HL-60 (cell line): ENCODE data around the gene PSMD1.

Experiments used
- DNase-seq, 2 experiments: peaks; one replicate each; pipeline ENCODE4 v3.0.0-alpha.2; 2010 to 2020; ENCODE audit warnings: low read depth in 1 of 2, low spot score in 1 of 2
- H3K27ac ChIP-seq: fragments of 250-450 bp; sonication (Bioruptor Pico); replicated peaks from 2 replicates; pipeline ENCODE4 v1.5.1; 2020; ENCODE audit warnings: mild to moderate bottlenecking, moderate library complexity
- H3K27me3 ChIP-seq: fragments of 250-450 bp; sonication (Bioruptor Pico); 2 replicates; pipeline ENCODE4 v1.5.1; 2021; ENCODE audit warnings: mild to moderate bottlenecking, moderate library complexity; ENCODE audit not compliant: insufficient read depth, poor library complexity, severe bottlenecking
- H3K4me3 ChIP-seq: replicated peaks from 2 replicates; pipeline ENCODE4 v1.5.1; 2011; ENCODE audit warnings: mild to moderate bottlenecking, control low read depth, low read length; ENCODE audit not compliant: insufficient read depth
- GABPA ChIP-seq: IDR thresholded peaks from 2 replicates; pipeline ENCODE4 v1.6.1; 2012; ENCODE audit warnings: low read depth
- POLR2AphosphoS5 ChIP-seq: IDR thresholded peaks from 2 replicates; pipeline ENCODE4 v1.6.1; 2012; ENCODE audit warnings: low read depth
- SPI1 ChIP-seq: IDR thresholded peaks from 2 replicates; pipeline ENCODE4 v1.6.1; 2012; ENCODE audit warnings: low read depth, mild to moderate bottlenecking, borderline replicate concordance
- TF ChIP-seq, protein P1 (sequence below): IDR thresholded peaks from one replicate; pipeline ENCODE4 v1.5.1; 2011; ENCODE audit warnings: low read length, control low read depth, inconsistent platforms; ENCODE audit not compliant: insufficient read depth
- TF ChIP-seq, protein P2 (sequence below): IDR thresholded peaks from 2 replicates; pipeline ENCODE4 v1.6.1; 2012; ENCODE audit warnings: low read depth; ENCODE audit not compliant: insufficient replicate concordance

The PSMD1 gene

DNA sequence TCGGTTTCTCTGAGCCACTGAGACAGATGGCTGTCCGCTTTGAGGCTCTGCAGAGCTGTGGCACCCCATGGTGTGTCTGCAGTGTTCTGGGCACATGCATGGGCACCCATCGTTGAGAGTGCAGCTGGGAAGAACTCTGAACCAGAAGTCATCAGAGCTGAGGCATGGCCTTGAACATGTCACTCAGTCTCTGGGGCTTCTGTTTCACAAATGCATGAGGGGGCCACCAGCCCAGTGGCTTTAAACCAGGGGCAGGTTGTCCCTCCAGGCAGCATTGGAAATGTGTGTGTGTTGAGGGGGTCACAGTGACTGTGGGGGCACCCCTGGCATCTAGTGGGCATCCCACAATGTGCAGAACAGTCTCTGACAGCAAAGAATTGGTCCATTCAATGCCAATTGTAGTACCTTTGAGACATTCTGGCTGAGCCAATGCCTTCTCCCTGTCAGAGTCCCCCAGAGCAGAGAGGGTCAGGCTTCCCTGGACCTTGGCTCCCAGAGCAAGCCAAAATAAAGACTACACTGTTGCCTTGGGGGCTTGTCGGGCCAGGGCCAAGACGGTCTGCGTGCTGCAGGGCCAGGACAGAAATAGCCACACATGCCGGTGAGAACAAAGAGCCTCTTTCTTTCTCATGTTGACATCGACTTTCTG is 9.3 kb upstream of the PSMD1 start:
- no peaks in the 10 kb centered on the region for H3K27me3 ChIP-seq
- H3K4me3 ChIP-seq, result no peak overlapping the region
- H3K27ac ChIP-seq, result no peak overlapping the region
- TF ChIP-seq, protein P1, sequence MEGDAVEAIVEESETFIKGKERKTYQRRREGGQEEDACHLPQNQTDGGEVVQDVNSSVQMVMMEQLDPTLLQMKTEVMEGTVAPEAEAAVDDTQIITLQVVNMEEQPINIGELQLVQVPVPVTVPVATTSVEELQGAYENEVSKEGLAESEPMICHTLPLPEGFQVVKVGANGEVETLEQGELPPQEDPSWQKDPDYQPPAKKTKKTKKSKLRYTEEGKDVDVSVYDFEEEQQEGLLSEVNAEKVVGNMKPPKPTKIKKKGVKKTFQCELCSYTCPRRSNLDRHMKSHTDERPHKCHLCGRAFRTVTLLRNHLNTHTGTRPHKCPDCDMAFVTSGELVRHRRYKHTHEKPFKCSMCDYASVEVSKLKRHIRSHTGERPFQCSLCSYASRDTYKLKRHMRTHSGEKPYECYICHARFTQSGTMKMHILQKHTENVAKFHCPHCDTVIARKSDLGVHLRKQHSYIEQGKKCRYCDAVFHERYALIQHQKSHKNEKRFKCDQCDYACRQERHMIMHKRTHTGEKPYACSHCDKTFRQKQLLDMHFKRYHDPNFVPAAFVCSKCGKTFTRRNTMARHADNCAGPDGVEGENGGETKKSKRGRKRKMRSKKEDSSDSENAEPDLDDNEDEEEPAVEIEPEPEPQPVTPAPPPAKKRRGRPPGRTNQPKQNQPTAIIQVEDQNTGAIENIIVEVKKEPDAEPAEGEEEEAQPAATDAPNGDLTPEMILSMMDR, result no peak
- no peak for DNase-seq

DNA sequence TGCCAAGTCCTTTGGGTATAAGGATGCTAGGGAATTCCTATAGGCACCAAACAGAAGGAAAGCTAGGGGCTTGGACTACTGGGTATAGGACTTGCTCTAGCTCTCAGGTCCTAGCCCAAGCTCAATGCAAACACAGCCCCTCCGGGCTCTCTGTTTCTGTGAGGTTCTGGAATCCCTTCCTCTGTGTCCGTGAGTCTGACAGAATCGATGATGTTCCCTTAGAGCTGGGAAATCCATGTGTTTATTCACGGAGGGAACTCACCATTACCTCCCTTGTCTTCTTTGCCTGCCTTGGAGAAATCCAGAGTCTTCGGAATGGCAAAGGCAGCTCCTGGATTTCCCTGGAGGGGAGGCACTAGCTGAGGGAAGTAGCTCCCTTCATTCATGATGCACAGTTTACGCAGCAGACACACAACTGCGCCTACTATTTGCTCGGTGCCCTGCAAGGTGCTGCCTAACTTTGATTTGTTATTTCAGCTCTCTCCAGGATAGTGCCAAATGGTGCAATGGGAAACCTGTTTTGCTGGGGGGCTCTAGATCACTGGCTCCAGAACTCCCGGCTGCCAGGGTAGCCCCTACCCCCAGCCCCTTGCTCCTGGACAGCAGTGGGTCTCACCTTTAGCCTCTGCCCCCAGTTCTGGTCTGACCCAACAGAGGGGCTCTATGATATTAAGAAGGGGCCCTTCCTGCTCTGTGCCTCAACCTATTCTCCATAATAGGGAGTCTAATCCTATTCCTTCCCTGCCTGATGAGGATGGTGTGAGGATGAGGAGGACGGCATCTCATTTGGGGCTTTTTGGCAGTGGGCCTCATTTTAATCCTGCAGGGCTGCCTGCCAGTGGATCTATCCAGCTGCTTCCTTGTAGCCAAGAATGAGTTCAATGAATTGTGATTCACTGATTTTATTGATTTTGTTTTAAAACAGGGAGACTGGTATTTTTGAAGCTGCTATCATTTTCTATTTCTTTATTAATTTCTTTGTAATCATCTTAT is 8.4 kb upstream of the PSMD1 start:
- H3K27ac ChIP-seq, result no peak overlapping the region
- DNase-seq, result no peak

GRCh38 chr2:231049286-231050017 is 7.2 kb upstream of the PSMD1 start:
- Histone ChIP-seq H3K27ac (no peak overlapping the region), H3K27me3 (no peaks in the 10 kb centered on the region), H3K4me3 (no peak overlapping the region)
- TF ChIP-seq, protein P1, result no peak
- TF ChIP-seq SPI1, result no peak
- no peak for TF ChIP-seq POLR2AphosphoS5
- no peak for TF ChIP-seq GABPA
- TF ChIP-seq, protein P2, sequence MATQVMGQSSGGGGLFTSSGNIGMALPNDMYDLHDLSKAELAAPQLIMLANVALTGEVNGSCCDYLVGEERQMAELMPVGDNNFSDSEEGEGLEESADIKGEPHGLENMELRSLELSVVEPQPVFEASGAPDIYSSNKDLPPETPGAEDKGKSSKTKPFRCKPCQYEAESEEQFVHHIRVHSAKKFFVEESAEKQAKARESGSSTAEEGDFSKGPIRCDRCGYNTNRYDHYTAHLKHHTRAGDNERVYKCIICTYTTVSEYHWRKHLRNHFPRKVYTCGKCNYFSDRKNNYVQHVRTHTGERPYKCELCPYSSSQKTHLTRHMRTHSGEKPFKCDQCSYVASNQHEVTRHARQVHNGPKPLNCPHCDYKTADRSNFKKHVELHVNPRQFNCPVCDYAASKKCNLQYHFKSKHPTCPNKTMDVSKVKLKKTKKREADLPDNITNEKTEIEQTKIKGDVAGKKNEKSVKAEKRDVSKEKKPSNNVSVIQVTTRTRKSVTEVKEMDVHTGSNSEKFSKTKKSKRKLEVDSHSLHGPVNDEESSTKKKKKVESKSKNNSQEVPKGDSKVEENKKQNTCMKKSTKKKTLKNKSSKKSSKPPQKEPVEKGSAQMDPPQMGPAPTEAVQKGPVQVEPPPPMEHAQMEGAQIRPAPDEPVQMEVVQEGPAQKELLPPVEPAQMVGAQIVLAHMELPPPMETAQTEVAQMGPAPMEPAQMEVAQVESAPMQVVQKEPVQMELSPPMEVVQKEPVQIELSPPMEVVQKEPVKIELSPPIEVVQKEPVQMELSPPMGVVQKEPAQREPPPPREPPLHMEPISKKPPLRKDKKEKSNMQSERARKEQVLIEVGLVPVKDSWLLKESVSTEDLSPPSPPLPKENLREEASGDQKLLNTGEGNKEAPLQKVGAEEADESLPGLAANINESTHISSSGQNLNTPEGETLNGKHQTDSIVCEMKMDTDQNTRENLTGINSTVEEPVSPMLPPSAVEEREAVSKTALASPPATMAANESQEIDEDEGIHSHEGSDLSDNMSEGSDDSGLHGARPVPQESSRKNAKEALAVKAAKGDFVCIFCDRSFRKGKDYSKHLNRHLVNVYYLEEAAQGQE, result no peak
- no peak for DNase-seq

More for the DNA sequence above, 8.4 kb upstream of the PSMD1 start:
- Histone ChIP-seq H3K4me3 (no peak overlapping the region), H3K27me3 (no peaks in the 10 kb centered on the region)
- no peak for TF ChIP-seq POLR2AphosphoS5
- no peak for TF ChIP-seq GABPA
- no peak for TF ChIP-seq SPI1
- TF ChIP-seq, protein P1, result no peak
- TF ChIP-seq, protein P2, result no peak
